Measurements from ENCODE around the gene PCGF6.

PCGF6 gene

GRCh38 chr10:103350517-103351260, at the start of gene PCGF6:
TSS of gene PCGF6 (minus strand) at chr10:103351140. CDS start at chr10:103351066, 74 bp downstream.
- H3K9me3 ChIP-seq (ENCODE audit: control insufficient read depth in 1 of 2, low read length in 2 of 2): no peaks in the 10 kb centered on the region
- no peaks in the 10 kb centered on the region for H3K27me3 ChIP-seq (ENCODE audit: control insufficient read depth in 1 of 2, insufficient read depth in 2 of 2, low read length in 2 of 2)
- H3K4me3 ChIP-seq (ENCODE audit: low read depth in 1 of 2, low read length in 2 of 2): peak within 1 kb of the TSS; percentile 80 to 88
- H3K4me1 ChIP-seq (ENCODE audit: control insufficient read depth in 1 of 2, insufficient read depth in 2 of 2, low read length in 2 of 2): peaks cover 0 to 3% of the 10 kb centered on the region in 2 donors
- peak within 1 kb of the TSS; percentile 69 to 71 for H3K9ac ChIP-seq (ENCODE audit: low read depth in 1 of 2, low read length in 2 of 2)
- H3K36me3 ChIP-seq (ENCODE audit: control insufficient read depth in 1 of 2, insufficient read depth in 2 of 2, low read length in 2 of 2): peaks cover 0 to 16% of the 10 kb centered on the region in 2 donors
- peak within 1 kb of the TSS; percentile 20 for H3K27ac ChIP-seq (ENCODE audit: low read depth, low read length)

GRCh38 chr10:103397191-103397825, 46.4 kb upstream of the PCGF6 start:
- peaks cover 12 to 37% of the 10 kb centered on the region in 2 donors for H3K36me3 ChIP-seq (ENCODE audit: control insufficient read depth in 1 of 2, insufficient read depth in 2 of 2, low read length in 2 of 2)
- H3K9me3 ChIP-seq (ENCODE audit: control insufficient read depth in 1 of 2, low read length in 2 of 2): no peaks in the 10 kb centered on the region
- peak overlapping the region; percentile 65 to 96 for H3K9ac ChIP-seq (ENCODE audit: low read depth in 1 of 2, low read length in 2 of 2)
- H3K4me3 ChIP-seq (ENCODE audit: low read depth in 1 of 2, low read length in 2 of 2): peak overlapping the region; percentile 82 to 88
- no peak overlapping the region for H3K27ac ChIP-seq (ENCODE audit: low read depth, low read length)
- peaks cover 20 to 27% of the 10 kb centered on the region in 2 donors for H3K4me1 ChIP-seq (ENCODE audit: control insufficient read depth in 1 of 2, insufficient read depth in 2 of 2, low read length in 2 of 2)
- H3K27me3 ChIP-seq (ENCODE audit: control insufficient read depth in 1 of 2, insufficient read depth in 2 of 2, low read length in 2 of 2): no peaks in the 10 kb centered on the region

- Histone ChIP-seq H3K4me3 (ENCODE audit: low read depth in 1 of 2, low read length in 2 of 2) (peak overlapping the region; percentile 82 to 88), H3K4me1 (ENCODE audit: control insufficient read depth in 1 of 2, insufficient read depth in 2 of 2, low read length in 2 of 2) (peaks cover 20 to 27% of the 10 kb centered on the region in 2 donors), H3K36me3 (ENCODE audit: control insufficient read depth in 1 of 2, insufficient read depth in 2 of 2, low read length in 2 of 2) (peaks cover 9 to 36% of the 10 kb centered on the region in 2 donors), H3K9ac (ENCODE audit: low read depth in 1 of 2, low read length in 2 of 2) (peak overlapping the region; percentile 65 to 96), H3K27ac (ENCODE audit: low read depth, low read length) (peak overlapping the region; percentile 23), H3K9me3 (ENCODE audit: control insufficient read depth in 1 of 2, low read length in 2 of 2) (no peaks in the 10 kb centered on the region), H3K27me3 (ENCODE audit: control insufficient read depth in 1 of 2, insufficient read depth in 2 of 2, low read length in 2 of 2) (no peaks in the 10 kb centered on the region)
Measured at GRCh38 chr10:103396789-103397087, 45.8 kb upstream of the PCGF6 start.

GRCh38 chr10:103396067-103396788, 45.3 kb upstream of the PCGF6 start, which contains the start of the genes ATP5MK and PDCD11:
TSS of gene ATP5MK (minus strand) at chr10:103396475. CDS start at chr10:103392457, 4,018 bp downstream.
TSS of gene PDCD11 (plus strand) at chr10:103396626. CDS start at chr10:103398427, 1,801 bp downstream.
- H3K9ac ChIP-seq (ENCODE audit: low read depth in 1 of 2, low read length in 2 of 2): peak within 1 kb of the TSS; percentile 73 to 96
- H3K9me3 ChIP-seq (ENCODE audit: control insufficient read depth in 1 of 2, low read length in 2 of 2): no peaks in the 10 kb centered on the region
- H3K36me3 ChIP-seq (ENCODE audit: control insufficient read depth in 1 of 2, insufficient read depth in 2 of 2, low read length in 2 of 2): peaks cover 10 to 36% of the 10 kb centered on the region in 2 donors
- peak within 1 kb of the TSS; percentile 68 for H3K27ac ChIP-seq (ENCODE audit: low read depth, low read length)
- peak within 1 kb of the TSS; percentile 82 to 88 for H3K4me3 ChIP-seq (ENCODE audit: low read depth in 1 of 2, low read length in 2 of 2)
- no peaks in the 10 kb centered on the region for H3K27me3 ChIP-seq (ENCODE audit: control insufficient read depth in 1 of 2, insufficient read depth in 2 of 2, low read length in 2 of 2)
- peaks cover 20 to 27% of the 10 kb centered on the region in 2 donors for H3K4me1 ChIP-seq (ENCODE audit: control insufficient read depth in 1 of 2, insufficient read depth in 2 of 2, low read length in 2 of 2)

GRCh38 chr10:103395754-103396066, 44.8 kb upstream of the PCGF6 start:
- Histone ChIP-seq H3K9ac (ENCODE audit: low read depth in 1 of 2, low read length in 2 of 2) (peak overlapping the region; percentile 73 to 96), H3K36me3 (ENCODE audit: control insufficient read depth in 1 of 2, insufficient read depth in 2 of 2, low read length in 2 of 2) (peaks cover 12 to 36% of the 10 kb centered on the region in 2 donors), H3K9me3 (ENCODE audit: control insufficient read depth in 1 of 2, low read length in 2 of 2) (no peaks in the 10 kb centered on the region), H3K4me3 (ENCODE audit: low read depth in 1 of 2, low read length in 2 of 2) (peak overlapping the region; percentile 82 to 88), H3K4me1 (ENCODE audit: control insufficient read depth in 1 of 2, insufficient read depth in 2 of 2, low read length in 2 of 2) (peaks cover 20 to 27% of the 10 kb centered on the region in 2 donors), H3K27me3 (ENCODE audit: control insufficient read depth in 1 of 2, insufficient read depth in 2 of 2, low read length in 2 of 2) (no peaks in the 10 kb centered on the region), H3K27ac (ENCODE audit: low read depth, low read length) (peak overlapping the region; percentile 22)

- H3K27ac ChIP-seq (ENCODE audit: low read depth, low read length): no peak overlapping the region
- H3K9me3 ChIP-seq (ENCODE audit: control insufficient read depth in 1 of 2, low read length in 2 of 2): no peaks in the 10 kb centered on the region
- peaks cover 8 to 39% of the 10 kb centered on the region in 2 donors for H3K36me3 ChIP-seq (ENCODE audit: control insufficient read depth in 1 of 2, insufficient read depth in 2 of 2, low read length in 2 of 2)
- peak overlapping the region in 1 of 2 donors; percentile 24 for H3K4me3 ChIP-seq (ENCODE audit: low read depth in 1 of 2, low read length in 2 of 2)
- peaks cover 20 to 27% of the 10 kb centered on the region in 2 donors for H3K4me1 ChIP-seq (ENCODE audit: control insufficient read depth in 1 of 2, insufficient read depth in 2 of 2, low read length in 2 of 2)
- no peak overlapping the region for H3K9ac ChIP-seq (ENCODE audit: low read depth in 1 of 2, low read length in 2 of 2)
- H3K27me3 ChIP-seq (ENCODE audit: control insufficient read depth in 1 of 2, insufficient read depth in 2 of 2, low read length in 2 of 2): no peaks in the 10 kb centered on the region
Measured at GRCh38 chr10:103394180-103394579, 43.2 kb upstream of the PCGF6 start.

- H3K36me3 ChIP-seq (ENCODE audit: control insufficient read depth in 1 of 2, insufficient read depth in 2 of 2, low read length in 2 of 2): peaks cover 4 to 52% of the 10 kb centered on the region in 2 donors
- H3K27ac ChIP-seq (ENCODE audit: low read depth, low read length): no peak overlapping the region
- H3K27me3 ChIP-seq (ENCODE audit: control insufficient read depth in 1 of 2, insufficient read depth in 2 of 2, low read length in 2 of 2): no peaks in the 10 kb centered on the region
- no peaks in the 10 kb centered on the region for H3K4me1 ChIP-seq (ENCODE audit: control insufficient read depth in 1 of 2, insufficient read depth in 2 of 2, low read length in 2 of 2)
- no peaks in the 10 kb centered on the region for H3K9me3 ChIP-seq (ENCODE audit: control insufficient read depth in 1 of 2, low read length in 2 of 2)
- H3K4me3 ChIP-seq (ENCODE audit: low read depth in 1 of 2, low read length in 2 of 2): no peak overlapping the region
- H3K9ac ChIP-seq (ENCODE audit: low read depth in 1 of 2, low read length in 2 of 2): no peak overlapping the region
Measured at GRCh38 chr10:103382769-103383168, 31.8 kb upstream of the PCGF6 start.

GRCh38 chr10:103374263-103374662, 23.3 kb upstream of the PCGF6 start:
- Histone ChIP-seq H3K9ac (ENCODE audit: low read depth in 1 of 2, low read length in 2 of 2) (no peak overlapping the region), H3K4me3 (ENCODE audit: low read depth in 1 of 2, low read length in 2 of 2) (no peak overlapping the region), H3K4me1 (ENCODE audit: control insufficient read depth in 1 of 2, insufficient read depth in 2 of 2, low read length in 2 of 2) (peaks cover 0 to 4% of the 10 kb centered on the region in 2 donors), H3K27me3 (ENCODE audit: control insufficient read depth in 1 of 2, insufficient read depth in 2 of 2, low read length in 2 of 2) (no peaks in the 10 kb centered on the region), H3K36me3 (ENCODE audit: control insufficient read depth in 1 of 2, insufficient read depth in 2 of 2, low read length in 2 of 2) (peaks cover 21 to 45% of the 10 kb centered on the region in 2 donors), H3K9me3 (ENCODE audit: control insufficient read depth in 1 of 2, low read length in 2 of 2) (no peaks in the 10 kb centered on the region), H3K27ac (ENCODE audit: low read depth, low read length) (no peak overlapping the region)

GRCh38 chr10:103373544-103373943, 22.6 kb upstream of the PCGF6 start:
- H3K27me3 ChIP-seq (ENCODE audit: control insufficient read depth in 1 of 2, insufficient read depth in 2 of 2, low read length in 2 of 2): no peaks in the 10 kb centered on the region
- peaks cover 0 to 4% of the 10 kb centered on the region in 2 donors for H3K4me1 ChIP-seq (ENCODE audit: control insufficient read depth in 1 of 2, insufficient read depth in 2 of 2, low read length in 2 of 2)
- no peaks in the 10 kb centered on the region for H3K9me3 ChIP-seq (ENCODE audit: control insufficient read depth in 1 of 2, low read length in 2 of 2)
- no peak overlapping the region for H3K27ac ChIP-seq (ENCODE audit: low read depth, low read length)
- H3K36me3 ChIP-seq (ENCODE audit: control insufficient read depth in 1 of 2, insufficient read depth in 2 of 2, low read length in 2 of 2): peaks cover 21 to 37% of the 10 kb centered on the region in 2 donors
- H3K4me3 ChIP-seq (ENCODE audit: low read depth in 1 of 2, low read length in 2 of 2): no peak overlapping the region
- H3K9ac ChIP-seq (ENCODE audit: low read depth in 1 of 2, low read length in 2 of 2): no peak overlapping the region

Measured in duodenal mucosa (tissue), 2 donors.